Measurements from ENCODE around the gene NCOA5. TPM values are rescaled to one million over a fixed set of nuclear protein-coding genes. Genes with fewer than 3 reads are reported as not detected.
A peak's percentile ranks its signal among the peaks of the same experiment; 100 is the strongest.

Gene NCOA5
- polyA plus RNA-seq, 1 experiment: 19.0 TPM

DNA sequence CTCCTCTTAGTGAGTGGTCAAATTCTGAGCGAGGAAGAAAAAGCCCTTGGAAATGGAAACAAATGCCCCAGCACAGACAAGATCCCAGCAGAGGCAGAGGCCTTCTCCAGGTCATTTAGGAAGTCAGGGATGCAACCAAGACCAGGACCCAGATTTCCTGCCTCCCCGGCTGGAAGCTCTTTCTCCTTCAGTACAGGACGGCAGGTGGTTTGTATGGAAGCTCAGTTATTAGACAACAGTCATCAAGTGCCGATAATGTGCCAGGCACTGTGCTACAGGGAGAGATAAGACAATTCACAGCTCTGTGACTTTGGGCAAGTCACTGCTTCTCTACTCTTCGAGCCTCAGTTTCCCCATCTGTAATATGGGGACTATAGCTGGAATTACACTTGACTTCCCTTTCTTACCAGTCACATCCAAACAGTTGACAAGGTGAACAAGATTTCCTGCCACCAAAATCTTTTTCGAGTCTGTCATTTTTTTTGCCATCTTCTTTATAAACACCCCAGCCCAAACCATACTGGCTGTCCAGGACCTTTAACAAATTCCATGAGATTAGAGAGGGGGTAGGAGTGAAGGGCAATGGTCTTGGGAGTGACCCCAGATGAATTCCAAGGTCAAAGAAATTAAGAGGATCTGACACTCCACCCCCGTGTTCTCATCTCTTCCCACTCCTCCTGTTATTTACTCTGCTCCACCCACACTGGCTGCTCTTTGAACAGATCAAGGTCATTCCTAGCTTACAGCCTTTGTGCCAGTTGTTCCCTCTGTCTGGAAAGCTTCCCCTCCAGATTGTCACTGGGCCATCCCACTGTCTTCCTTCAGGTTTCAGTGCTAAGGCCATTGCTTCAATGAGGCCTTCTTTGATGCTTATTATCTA is 75.0 kb downstream of the NCOA5 start:
- Histone ChIP-seq H3K4me3 (ENCODE audit: low read depth, low read length) (no peak overlapping the region), H3K36me3 (ENCODE audit: control insufficient read depth, insufficient read depth, low read length) (no peaks in the 10 kb centered on the region), H3K27me3 (ENCODE audit: control insufficient read depth, insufficient read depth, low read length) (peaks cover 39% of the 10 kb centered on the region)
- no peak for DNase-seq (ENCODE audit: low read depth)
- TF ChIP-seq, protein P1, sequence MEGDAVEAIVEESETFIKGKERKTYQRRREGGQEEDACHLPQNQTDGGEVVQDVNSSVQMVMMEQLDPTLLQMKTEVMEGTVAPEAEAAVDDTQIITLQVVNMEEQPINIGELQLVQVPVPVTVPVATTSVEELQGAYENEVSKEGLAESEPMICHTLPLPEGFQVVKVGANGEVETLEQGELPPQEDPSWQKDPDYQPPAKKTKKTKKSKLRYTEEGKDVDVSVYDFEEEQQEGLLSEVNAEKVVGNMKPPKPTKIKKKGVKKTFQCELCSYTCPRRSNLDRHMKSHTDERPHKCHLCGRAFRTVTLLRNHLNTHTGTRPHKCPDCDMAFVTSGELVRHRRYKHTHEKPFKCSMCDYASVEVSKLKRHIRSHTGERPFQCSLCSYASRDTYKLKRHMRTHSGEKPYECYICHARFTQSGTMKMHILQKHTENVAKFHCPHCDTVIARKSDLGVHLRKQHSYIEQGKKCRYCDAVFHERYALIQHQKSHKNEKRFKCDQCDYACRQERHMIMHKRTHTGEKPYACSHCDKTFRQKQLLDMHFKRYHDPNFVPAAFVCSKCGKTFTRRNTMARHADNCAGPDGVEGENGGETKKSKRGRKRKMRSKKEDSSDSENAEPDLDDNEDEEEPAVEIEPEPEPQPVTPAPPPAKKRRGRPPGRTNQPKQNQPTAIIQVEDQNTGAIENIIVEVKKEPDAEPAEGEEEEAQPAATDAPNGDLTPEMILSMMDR (IDR thresholded peaks at IDR 0.05; ENCODE audit: insufficient read depth, low read depth, low read length): no peak
- POLR2A ChIA-PET: no interaction called here
- CTCF ChIA-PET: interaction anchor here (0.6 to 4.0 kb wide), 42 partner anchors 8 to 429 kb away, joined by 3 to 30 read pairs (median 4); partner anchors contain the start of genes ELMO2 and SLC12A5

DNA sequence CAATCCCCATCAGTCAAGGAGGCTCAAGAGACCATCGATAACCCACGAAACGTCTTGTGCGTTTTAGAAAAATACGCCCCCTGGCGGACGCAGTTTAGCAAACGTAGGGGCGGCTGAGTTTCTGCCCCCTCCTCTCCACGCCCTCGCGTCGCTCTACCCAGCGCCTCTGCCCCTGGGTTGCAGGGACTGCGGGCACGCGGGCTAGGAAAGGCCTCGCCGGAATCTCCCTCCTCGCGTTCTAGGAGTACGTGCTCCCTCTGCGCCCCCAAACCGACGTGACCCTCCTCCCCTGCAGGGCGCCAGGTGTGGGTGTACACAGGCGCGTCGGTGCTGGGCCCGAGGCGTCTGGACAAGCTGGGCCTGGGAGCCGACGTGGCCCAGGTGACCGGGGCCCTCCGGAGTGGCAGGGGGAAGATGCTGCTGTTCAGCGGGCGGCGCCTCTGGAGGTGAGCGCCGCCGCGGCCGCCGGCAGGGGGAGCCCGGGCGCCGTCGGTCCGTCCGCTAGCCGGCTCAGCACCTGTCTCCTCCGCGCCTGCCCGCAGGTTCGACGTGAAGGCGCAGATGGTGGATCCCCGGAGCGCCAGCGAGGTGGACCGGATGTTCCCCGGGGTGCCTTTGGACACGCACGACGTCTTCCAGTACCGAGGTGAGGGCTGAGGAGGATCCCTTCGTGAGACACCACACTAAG is 75.8 kb downstream of the NCOA5 start:
- Histone ChIP-seq H3K36me3 (ENCODE audit: control insufficient read depth, insufficient read depth, low read length) (no peaks in the 10 kb centered on the region), H3K27me3 (ENCODE audit: control insufficient read depth, insufficient read depth, low read length) (peaks cover 47% of the 10 kb centered on the region), H3K4me3 (ENCODE audit: low read depth, low read length) (no peak overlapping the region)
- CTCF ChIA-PET: interaction anchor here (0.6 to 4.0 kb wide), 53 partner anchors 9 to 430 kb away, joined by 3 to 30 read pairs (median 4); partner anchors contain the start of genes ELMO2 and SLC12A5
- POLR2A ChIA-PET: no interaction called here
- TF ChIP-seq, protein P1 (IDR thresholded peaks at IDR 0.05; ENCODE audit: insufficient read depth, low read depth, low read length): peak; percentile 71
- no peak for DNase-seq (ENCODE audit: low read depth)

DNA sequence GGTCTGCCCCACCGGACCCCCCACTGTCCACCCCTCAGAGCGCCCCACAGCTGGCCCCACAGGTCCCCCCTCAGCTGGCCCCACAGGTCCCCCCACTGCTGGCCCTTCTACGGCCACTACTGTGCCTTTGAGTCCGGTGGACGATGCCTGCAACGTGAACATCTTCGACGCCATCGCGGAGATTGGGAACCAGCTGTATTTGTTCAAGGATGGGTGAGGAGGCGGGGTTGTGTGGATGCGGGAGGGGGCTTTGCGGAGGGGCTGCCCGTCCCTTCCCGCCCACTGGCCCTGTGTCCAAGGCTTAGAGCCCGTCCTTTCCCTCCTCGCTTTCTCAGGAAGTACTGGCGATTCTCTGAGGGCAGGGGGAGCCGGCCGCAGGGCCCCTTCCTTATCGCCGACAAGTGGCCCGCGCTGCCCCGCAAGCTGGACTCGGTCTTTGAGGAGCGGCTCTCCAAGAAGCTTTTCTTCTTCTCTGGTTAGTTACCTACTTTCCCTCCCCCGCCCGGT is 76.4 kb downstream of the NCOA5 start:
- Histone ChIP-seq H3K27me3 (ENCODE audit: control insufficient read depth, insufficient read depth, low read length) (peaks cover 49% of the 10 kb centered on the region), H3K4me3 (ENCODE audit: low read depth, low read length) (no peak overlapping the region), H3K36me3 (ENCODE audit: control insufficient read depth, insufficient read depth, low read length) (no peaks in the 10 kb centered on the region)
- TF ChIP-seq, protein P1 (IDR thresholded peaks at IDR 0.05; ENCODE audit: insufficient read depth, low read depth, low read length): no peak
- no peak for DNase-seq (ENCODE audit: low read depth)
- ChIA-PET POLR2A (no interaction called here), CTCF (interaction anchor here (0.9 to 4.0 kb wide), 27 partner anchors 8 to 425 kb away, joined by 3 to 30 read pairs (median 6); no protein-coding TSS in a partner anchor)

- H3K27me3 ChIP-seq (ENCODE audit: control insufficient read depth, insufficient read depth, low read length): peaks cover 47% of the 10 kb centered on the region
- H3K4me3 ChIP-seq (ENCODE audit: low read depth, low read length): no peak overlapping the region
- ChIA-PET CTCF (interaction anchor here (0.6 to 4.0 kb wide), 22 partner anchors 8 to 451 kb away, joined by 3 to 30 read pairs (median 6); no protein-coding TSS in a partner anchor), POLR2A (no interaction called here)
- TF ChIP-seq, protein P1 (IDR thresholded peaks at IDR 0.05; ENCODE audit: insufficient read depth, low read depth, low read length): no peak
- no peak for DNase-seq (ENCODE audit: low read depth)
- H3K36me3 ChIP-seq (ENCODE audit: control insufficient read depth, insufficient read depth, low read length): no peaks in the 10 kb centered on the region
These were observed 76.8 kb downstream of the NCOA5 start for GRCh38 chr20:46012921-46013320.

Data from BJ (cell line).